GM06990 (cell line): ENCODE data around the gene ENPP6.

Experiments used
- DNase-seq: peaks from one replicate; pipeline ENCODE4 v3.0.0-alpha.2; 2011; ENCODE audit not compliant: insufficient read length; ENCODE audit errors: extremely low read depth
- H3K27me3 ChIP-seq: replicated peaks from 2 replicates; pipeline ENCODE4 v1.6.0; 2011; ENCODE audit warnings: low read length; ENCODE audit not compliant: control insufficient read depth, insufficient read depth
- H3K36me3 ChIP-seq: 2 replicates; pipeline ENCODE4 v1.5.1; 2011; ENCODE audit warnings: low read length; ENCODE audit not compliant: control insufficient read depth, insufficient read depth
- H3K4me3 ChIP-seq: replicated peaks from 2 replicates; pipeline ENCODE4 v1.5.1; 2011; ENCODE audit warnings: low read depth, mild to moderate bottlenecking, control low read depth, low read length
- TF ChIP-seq, protein P1 (sequence below): IDR thresholded peaks from 2 replicates; pipeline ENCODE4 v1.5.1; 2011; ENCODE audit warnings: low read length, control low read depth, mild to moderate bottlenecking, inconsistent platforms; ENCODE audit not compliant: insufficient read depth, poor library complexity, severe bottlenecking

ENPP6 gene

DNA sequence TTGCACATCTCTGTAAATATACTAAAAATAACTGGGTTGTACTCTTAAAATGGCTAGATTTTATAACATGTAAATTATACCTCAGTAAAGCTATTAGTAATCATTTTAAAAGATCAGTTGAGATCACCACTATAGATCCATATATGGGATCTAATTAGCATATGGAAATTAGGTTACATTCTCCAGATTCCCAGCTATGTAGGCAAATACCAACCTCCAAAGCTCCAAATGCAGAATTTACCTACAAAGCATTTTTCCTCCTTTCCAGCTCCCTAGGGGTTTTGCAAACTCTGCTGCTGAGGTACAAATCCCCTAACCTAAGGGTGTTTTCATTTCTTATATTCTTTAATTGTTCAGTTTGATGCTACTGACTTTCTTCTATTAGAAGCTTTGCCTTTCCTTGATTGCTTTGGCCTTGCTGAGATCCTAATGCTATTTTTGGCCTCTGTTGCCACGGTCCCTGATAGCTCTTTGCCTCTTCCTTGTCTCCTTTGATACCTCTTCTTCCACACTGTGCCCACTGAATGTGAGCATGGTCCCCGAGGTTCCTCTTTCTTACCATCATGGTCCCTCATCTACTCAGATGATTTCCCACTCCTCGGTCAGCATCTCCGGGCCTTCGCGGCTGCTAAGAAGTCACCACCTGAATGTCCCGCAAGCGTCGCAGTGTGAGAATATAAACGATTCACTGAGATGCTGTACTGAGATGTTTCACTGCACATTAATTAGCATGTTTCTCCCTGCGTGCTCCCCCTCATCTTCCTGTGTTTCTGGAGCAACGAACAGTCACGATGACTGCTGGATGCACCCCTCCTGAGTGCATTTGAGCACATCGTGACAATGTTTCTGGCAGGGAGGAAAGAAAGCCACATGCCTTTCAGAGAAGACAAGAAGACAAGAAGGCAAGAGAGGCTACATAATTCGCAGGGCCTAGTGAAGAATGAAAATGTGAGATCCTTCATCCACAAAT lies 23.8 kb downstream of the ENPP6 start:
- no peak overlapping the region for H3K4me3 ChIP-seq
- H3K27me3 ChIP-seq: no peaks in the 10 kb centered on the region
- H3K36me3 ChIP-seq: no peaks in the 10 kb centered on the region
- TF ChIP-seq, protein P1, sequence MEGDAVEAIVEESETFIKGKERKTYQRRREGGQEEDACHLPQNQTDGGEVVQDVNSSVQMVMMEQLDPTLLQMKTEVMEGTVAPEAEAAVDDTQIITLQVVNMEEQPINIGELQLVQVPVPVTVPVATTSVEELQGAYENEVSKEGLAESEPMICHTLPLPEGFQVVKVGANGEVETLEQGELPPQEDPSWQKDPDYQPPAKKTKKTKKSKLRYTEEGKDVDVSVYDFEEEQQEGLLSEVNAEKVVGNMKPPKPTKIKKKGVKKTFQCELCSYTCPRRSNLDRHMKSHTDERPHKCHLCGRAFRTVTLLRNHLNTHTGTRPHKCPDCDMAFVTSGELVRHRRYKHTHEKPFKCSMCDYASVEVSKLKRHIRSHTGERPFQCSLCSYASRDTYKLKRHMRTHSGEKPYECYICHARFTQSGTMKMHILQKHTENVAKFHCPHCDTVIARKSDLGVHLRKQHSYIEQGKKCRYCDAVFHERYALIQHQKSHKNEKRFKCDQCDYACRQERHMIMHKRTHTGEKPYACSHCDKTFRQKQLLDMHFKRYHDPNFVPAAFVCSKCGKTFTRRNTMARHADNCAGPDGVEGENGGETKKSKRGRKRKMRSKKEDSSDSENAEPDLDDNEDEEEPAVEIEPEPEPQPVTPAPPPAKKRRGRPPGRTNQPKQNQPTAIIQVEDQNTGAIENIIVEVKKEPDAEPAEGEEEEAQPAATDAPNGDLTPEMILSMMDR: no peak
- no peak for DNase-seq

DNA sequence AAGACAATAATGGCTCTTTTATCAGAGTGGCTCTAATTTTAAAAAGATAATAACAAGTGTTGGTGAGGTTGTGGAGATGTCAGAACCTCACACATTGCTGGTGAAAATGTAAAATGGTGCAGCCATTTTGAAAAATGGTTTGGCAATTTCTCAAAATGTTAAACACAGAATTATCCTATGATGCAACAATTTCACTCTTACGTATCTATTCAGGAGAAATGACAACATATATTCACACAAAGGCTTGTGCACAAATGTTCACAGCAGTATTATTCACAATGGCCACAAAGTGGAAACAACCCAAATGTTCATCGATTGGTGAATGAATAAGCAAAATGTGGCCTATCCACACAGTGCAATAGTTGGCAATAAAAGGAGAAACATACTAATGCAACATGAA lies 24.7 kb downstream of the ENPP6 start:
- Histone ChIP-seq H3K36me3 (no peaks in the 10 kb centered on the region), H3K4me3 (no peak overlapping the region), H3K27me3 (no peaks in the 10 kb centered on the region)
- DNase-seq: no peak
- TF ChIP-seq, protein P1: no peak

DNA sequence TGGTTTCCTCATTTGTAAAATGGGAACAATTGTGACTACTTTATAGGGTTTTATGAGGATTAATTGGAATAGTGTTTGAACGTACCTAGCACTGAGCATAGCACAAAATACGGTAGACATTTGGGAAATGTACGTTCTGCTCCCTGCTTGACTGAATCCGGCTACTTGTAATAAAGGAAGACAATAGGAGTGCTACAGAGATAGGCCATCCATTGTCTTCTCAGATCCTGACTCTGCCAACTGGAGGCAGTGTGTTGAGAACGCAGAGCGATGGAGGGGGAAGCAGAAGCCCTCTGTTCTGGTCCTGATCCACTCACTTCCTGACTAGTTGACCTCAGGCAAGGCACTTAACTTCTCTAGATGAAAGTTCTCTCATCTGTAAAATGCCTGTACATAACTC lies 26.4 kb downstream of the ENPP6 start:
- DNase-seq: no peak
- Histone ChIP-seq H3K27me3 (no peaks in the 10 kb centered on the region), H3K4me3 (no peak overlapping the region), H3K36me3 (no peaks in the 10 kb centered on the region)
- TF ChIP-seq, protein P1: no peak

DNA sequence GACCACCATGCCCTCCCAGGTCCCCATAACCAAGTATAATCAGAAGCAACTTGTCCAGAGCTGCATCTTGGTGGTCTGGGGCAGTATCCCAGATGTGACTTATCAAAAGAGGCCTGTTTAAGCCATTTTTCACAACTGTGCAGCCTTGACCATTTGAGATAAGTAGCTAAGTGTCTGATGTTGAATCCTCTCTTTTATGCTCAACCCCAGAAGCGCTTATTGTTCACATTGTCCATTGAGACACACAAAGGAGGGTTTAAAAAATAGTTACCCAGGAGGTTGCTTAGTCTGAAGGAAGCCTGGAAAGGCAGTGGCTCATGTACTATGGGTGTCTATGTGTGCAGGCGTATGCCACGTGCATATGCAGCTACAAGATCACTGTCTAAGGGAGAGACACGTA lies 27.0 kb downstream of the ENPP6 start:
- no peak for DNase-seq
- Histone ChIP-seq H3K27me3 (no peaks in the 10 kb centered on the region), H3K36me3 (no peaks in the 10 kb centered on the region), H3K4me3 (no peak overlapping the region)
- TF ChIP-seq, protein P1: no peak

DNA sequence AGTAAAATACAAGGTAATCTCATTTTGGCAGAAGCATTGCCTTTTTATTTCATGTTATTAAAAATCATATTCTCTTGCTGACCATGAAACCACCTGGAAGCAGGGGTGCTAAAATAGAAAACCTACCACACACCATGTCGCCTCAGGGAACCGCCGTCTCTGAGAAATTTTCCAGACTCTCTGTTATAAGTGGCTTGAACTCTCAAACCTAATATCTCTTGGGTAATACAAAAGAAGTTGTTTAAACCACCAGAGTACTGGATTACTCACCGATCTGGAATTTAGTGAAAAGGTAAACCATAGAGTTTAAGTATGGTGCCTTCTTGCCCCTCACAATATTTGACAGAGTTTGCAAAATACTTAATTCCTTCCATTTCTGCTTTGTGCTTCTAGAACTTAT lies 27.7 kb downstream of the ENPP6 start:
- no peak for DNase-seq

More for the DNA sequence above, 27.7 kb downstream of the ENPP6 start:
- TF ChIP-seq, protein P1: no peak
- H3K27me3 ChIP-seq: no peaks in the 10 kb centered on the region
- H3K36me3 ChIP-seq: no peaks in the 10 kb centered on the region
- no peak overlapping the region for H3K4me3 ChIP-seq
